ENCODE measurements around the gene MYB. TPM values are rescaled to one million over a fixed set of nuclear protein-coding genes. Genes with fewer than 3 reads are reported as not detected.

The MYB gene
- total RNA-seq, 1 experiment from 2014 or later = 3.7 TPM

- intact Hi-C loops (cut with micrococcal nuclease) = no loop called here
- Histone ChIP-seq H3K4me1 (ENCODE audit: control insufficient read depth in 1 of 2, insufficient read depth in 2 of 2, low read length in 2 of 2) (no peaks in the 10 kb centered on the region), H3K36me3 (ENCODE audit: control insufficient read depth in 1 of 2, insufficient read depth in 2 of 2, low read length in 2 of 2) (no peaks in the 10 kb centered on the region), H3K4me2 (ENCODE audit: low read length) (no peak overlapping the region), H4K20me1 (ENCODE audit: insufficient read depth) (no peaks in the 10 kb centered on the region), H3K79me2 (ENCODE audit: insufficient read depth, low read length) (no peaks in the 10 kb centered on the region), H3K9me2 (ENCODE audit: insufficient read depth) (no peaks in the 10 kb centered on the region), H3K27ac (ENCODE audit: low read depth, low read length) (no peak overlapping the region), H3K27me3 (ENCODE audit: insufficient read depth, low read length) (no peaks in the 10 kb centered on the region), H2AFZ (ENCODE audit: low read depth, low read length, poor library complexity, severe bottlenecking) (no peak overlapping the region), H3K4me3 (replicated peaks in 1 of 2; ENCODE audit: low read depth in 1 of 2, low read length in 2 of 2) (no peak overlapping the region), H3K9me3 (ENCODE audit: control insufficient read depth in 1 of 2, insufficient read depth in 1 of 2, low read depth in 1 of 2, low read length in 2 of 2) (no peaks in the 10 kb centered on the region), H3K9ac (ENCODE audit: low read length) (no peak overlapping the region)
- BruUV-seq (replicated peaks) = no TSS peak
- ChIA-PET POLR2A (no interaction called here), RAD21 (ENCODE audit: low non-redundant PET in 1 of 2, low total read pairs in 2 of 2, uncharacterized antibody in 2 of 2, unreplicated experiment in 2 of 2) (no interaction called here), CTCF (no interaction called here)
- no peak for ATAC-seq
- DNase-seq (ENCODE audit: low read depth, low spot score) = no peak
- TF ChIP-seq JUND (IDR thresholded peaks at IDR 0.05) (no peak), REST (IDR thresholded peaks at IDR 0.05; ENCODE audit: low read depth) (no peak), FOSL1 (IDR thresholded peaks at IDR 0.05; ENCODE audit: low read depth) (no peak), EZH2 (IDR thresholded peaks at IDR 0.05) (no peak), CEBPB (IDR thresholded peaks at IDR 0.05; ENCODE audit: low read depth) (no peak), POLR2A (IDR thresholded peaks at IDR 0.05; ENCODE audit: borderline replicate concordance, extremely low read depth, insufficient read depth, insufficient read length) (no peak), YY1 (IDR thresholded peaks at IDR 0.05; ENCODE audit: extremely low read depth, insufficient replicate concordance, low read depth, low read length) (no peak), ATF3 (IDR thresholded peaks at IDR 0.05) (no peak), ZNF274 (IDR thresholded peaks at IDR 0.05; ENCODE audit: low read depth, low read length) (no peak), POLR2AphosphoS5 (IDR thresholded peaks at IDR 0.05; ENCODE audit: low read depth, low read length) (no peak), SIN3A (IDR thresholded peaks at IDR 0.05; ENCODE audit: low read depth) (no peak), TCF7L2 (IDR thresholded peaks at IDR 0.05; ENCODE audit: borderline replicate concordance, extremely low read depth, insufficient read depth, insufficient read length) (no peak)
Observed at GRCh38 chr6:135228486-135228885, 47.4 kb downstream of the MYB start.
